Measurements from ENCODE around the gene PRODH2.

GRCh38 chr19:35830986-35831385 lies 18.3 kb upstream of the PRODH2 start:
- TF ChIP-seq EZH2phosphoT487 (IDR thresholded peaks at IDR 0.05; ENCODE audit: borderline replicate concordance, low read length) (no peak), CTCF (conservative IDR thresholded peaks at IDR 0.05; ENCODE audit: low read depth, low read length) (no peak), EZH2 (IDR thresholded peaks at IDR 0.05; ENCODE audit: low read length, unreplicated experiment) (no peak)

Measured in PC-3 (cell line).